Aorta (tissue), 5 donors: ENCODE data around the gene ACSS1. TPM values are rescaled to one million over a fixed set of nuclear protein-coding genes. Genes with fewer than 3 reads are reported as not detected.
A peak's percentile ranks its signal among the peaks of the same experiment; 100 is the strongest.

Experiments used
- ATAC-seq: fragments of 200-7000 bp; cut with Tn5 transposase; one replicate; pipeline ENCODE4 v1.9.1; 2022; ENCODE audit warnings: moderate library complexity; ENCODE audit not compliant: low FRiP score
- DNase-seq, 2 donors: peaks; one replicate each; pipeline ENCODE4 v3.0.0-alpha.2; 2020
- H3K27ac ChIP-seq, 2 donors: one replicate each; pipeline ENCODE4 v1.5.1; 2013; ENCODE audit warnings: low read length in 2 of 2, mild to moderate bottlenecking in 2 of 2, moderate library complexity in 2 of 2, control low read depth in 1 of 2, inconsistent platforms in 1 of 2, low read depth in 1 of 2
- H3K27me3 ChIP-seq, 2 donors: one replicate each; pipeline ENCODE4 v1.6.1; 2013; ENCODE audit warnings: control low read depth in 1 of 2, low read length in 1 of 2, mild to moderate bottlenecking in 1 of 2, moderate library complexity in 1 of 2; ENCODE audit not compliant: insufficient read depth in 2 of 2, control insufficient read depth in 1 of 2
- H3K36me3 ChIP-seq, 2 donors: one replicate each; pipeline ENCODE4 v1.6.1; 2013; ENCODE audit warnings: control low read depth in 1 of 2, low read length in 1 of 2, mild to moderate bottlenecking in 1 of 2; ENCODE audit not compliant: insufficient read depth in 2 of 2, control insufficient read depth in 1 of 2
- H3K4me1 ChIP-seq, 2 donors: one replicate each; pipeline ENCODE4 v1.6.1; 2013; ENCODE audit warnings: low read length in 2 of 2, control low read depth in 1 of 2, mild to moderate bottlenecking in 1 of 2, moderate library complexity in 1 of 2; ENCODE audit not compliant: insufficient read depth in 2 of 2, control insufficient read depth in 1 of 2
- H3K4me3 ChIP-seq, 2 donors: one replicate each; pipeline ENCODE4 v1.5.1; 2013; ENCODE audit warnings: low read length in 2 of 2, control low read depth in 1 of 2, mild to moderate bottlenecking in 1 of 2
- H3K9me3 ChIP-seq: one replicate; pipeline ENCODE4 v1.6.1; 2013; ENCODE audit warnings: mild to moderate bottlenecking, low read length; ENCODE audit not compliant: control insufficient read depth
- WGBS, 2 donors: extraction: QIAGEN DNeasy Blood & Tissue Kit; methylation state at CpG; one replicate each; pipeline ENCODE4 v1.1.7; 2013; 5-methylcytosine and 5-hydroxymethylcytosine counted together
- intact Hi-C, 2 donors: fragments of 100-400 bp; cut with DNase I; formaldehyde crosslinking; loops; one replicate each; pipeline versions ENCODE4 v1.14.2 to v1.15.0; 2022
- polyA plus RNA-seq, 2 donors: library from polyadenylated mRNA; stranded (reverse); fragments of 200-250 nt; gene quantifications; one replicate each; pipeline ENCODE4 v1.2.3, GENCODE V29; 2013
- total RNA-seq, 2 donors: library from RNA; stranded (reverse); fragmentation: NEBNext Ultra II Directional; extraction: Animal tissue kit (Norgen Biotek cat#: 25700); gene quantifications; one replicate each; pipeline ENCODE4 v1.2.1, GENCODE V29; 2021
- donor health status: healthy with polysubstance abuse.
- donor health status: Bipolar disorder and iron deficiency.
- donor health status: DM: no; HTN: no; CAD: no.
- donor health status: DM: no; HTN: no; CAD: no.
- donor health status: DM: yes; HTN: yes; CAD: no.

The ACSS1 gene
- total and polyA plus RNA-seq, 4 donors = 7.6 to 23.4 (median 18.3) TPM

DNA sequence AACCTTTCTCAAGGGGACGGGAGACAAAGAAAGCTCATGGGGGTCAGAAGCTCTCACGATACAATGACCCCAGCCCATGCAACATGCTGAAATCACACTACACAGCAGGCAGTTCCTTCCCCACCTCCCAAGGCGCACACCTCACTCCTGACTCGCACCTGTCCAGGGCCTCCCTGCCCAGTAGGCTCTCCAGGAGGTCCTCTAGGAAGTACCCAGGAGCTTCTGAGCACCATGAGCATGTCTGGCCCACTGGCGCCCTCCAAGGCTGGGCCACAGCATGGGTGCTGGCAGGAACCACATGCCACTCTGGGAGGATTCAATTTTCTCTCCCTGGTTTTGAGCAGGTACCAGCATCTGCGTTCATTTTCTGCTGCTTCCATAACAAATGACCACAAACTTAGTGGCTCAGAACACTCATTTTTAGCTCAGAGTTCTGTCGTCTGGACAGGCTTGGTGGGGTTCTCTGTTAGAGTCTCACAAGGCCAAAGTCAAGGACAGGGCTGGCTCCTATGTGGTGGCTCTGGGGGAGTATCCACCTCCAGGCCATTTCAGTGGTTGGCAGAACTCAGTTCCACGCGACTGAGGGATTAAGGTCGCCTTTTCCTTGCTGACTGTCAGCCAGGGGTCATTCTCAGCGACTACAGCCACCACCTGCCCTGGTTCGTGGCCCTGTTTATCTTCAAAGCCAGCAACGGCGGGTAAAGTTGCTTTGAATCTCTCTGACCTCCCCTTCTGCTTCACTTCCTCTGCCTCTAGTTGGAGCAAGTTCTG, 32.7 kb downstream of the ACSS1 start:
- peak; percentile 37 to 38 for DNase-seq
- H3K36me3 ChIP-seq = peaks cover 0 to 2% of the 10 kb centered on the region in 2 donors
- no peak overlapping the region for H3K4me3 ChIP-seq
- intact Hi-C loops = no loop called here
- 90 to 91% methylated on average over 14 of the region's 14 CpGs for WGBS, 2 donors
- no peaks in the 10 kb centered on the region for H3K27me3 ChIP-seq
- no peak overlapping the region for H3K27ac ChIP-seq
- H3K9me3 ChIP-seq = no peaks in the 10 kb centered on the region
- ATAC-seq = no peak
- no peaks in the 10 kb centered on the region for H3K4me1 ChIP-seq

GRCh38 chr20:25024171-25024570, 33.8 kb downstream of the ACSS1 start:
- ATAC-seq (no peak), DNase-seq (peak; percentile 26 to 57)
- H3K4me1 ChIP-seq = no peaks in the 10 kb centered on the region
- no peaks in the 10 kb centered on the region for H3K9me3 ChIP-seq
- 97 to 100% methylated on average over 4 of the region's 4 CpGs for WGBS, 2 donors
- peaks cover 0 to 2% of the 10 kb centered on the region in 2 donors for H3K36me3 ChIP-seq
- no peaks in the 10 kb centered on the region for H3K27me3 ChIP-seq
- H3K4me3 ChIP-seq = no peak overlapping the region
- intact Hi-C loops = no loop called here
- no peak overlapping the region for H3K27ac ChIP-seq

DNA sequence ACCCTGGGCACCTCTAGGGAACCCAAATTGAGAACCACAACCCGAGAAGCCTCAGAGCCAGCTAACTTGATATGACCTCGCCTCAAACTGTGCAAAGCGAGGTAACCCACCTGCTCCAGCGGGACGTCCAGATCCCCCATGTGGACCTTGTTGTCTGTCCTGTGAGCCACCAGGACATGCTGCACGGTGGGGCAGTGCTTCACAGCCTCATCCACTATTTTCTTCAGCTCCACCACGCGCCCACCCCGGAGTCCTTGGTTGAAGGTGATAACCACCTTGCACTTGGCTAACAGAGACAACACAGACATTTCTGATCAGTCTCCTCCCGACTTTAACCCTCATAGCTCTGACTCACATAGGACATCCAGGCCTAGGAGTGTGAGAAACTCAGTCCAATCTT, 34.6 kb downstream of the ACSS1 start:
- H3K4me1 ChIP-seq = no peaks in the 10 kb centered on the region
- H3K27me3 ChIP-seq = no peaks in the 10 kb centered on the region
- peaks cover 0 to 4% of the 10 kb centered on the region in 2 donors for H3K36me3 ChIP-seq
- no peaks in the 10 kb centered on the region for H3K9me3 ChIP-seq
- no peak for ATAC-seq
- H3K27ac ChIP-seq = no peak overlapping the region
- no peak overlapping the region for H3K4me3 ChIP-seq
- peak in 1 of 2 donors; percentile 48 for DNase-seq
- WGBS, 2 donors = 84 to 85% methylated on average over 10 of the region's 10 CpGs
- intact Hi-C loops = no loop called here

- no peaks in the 10 kb centered on the region for H3K4me1 ChIP-seq
- peaks cover 0 to 4% of the 10 kb centered on the region in 2 donors for H3K36me3 ChIP-seq
- no peak overlapping the region for H3K4me3 ChIP-seq
- DNase-seq (peak; percentile 44 to 66), ATAC-seq (peak; percentile 10)
- 75 to 79% methylated on average over 11 of the region's 11 CpGs for WGBS, 2 donors
- intact Hi-C loops = no loop called here
- no peaks in the 10 kb centered on the region for H3K9me3 ChIP-seq
- H3K27me3 ChIP-seq = no peaks in the 10 kb centered on the region
- no peak overlapping the region for H3K27ac ChIP-seq
Observed at GRCh38 chr20:25022680-25023079, 35.3 kb downstream of the ACSS1 start.

- Histone ChIP-seq H3K4me3 (no peak overlapping the region), H3K27me3 (no peaks in the 10 kb centered on the region), H3K27ac (no peak overlapping the region), H3K4me1 (no peaks in the 10 kb centered on the region), H3K9me3 (no peaks in the 10 kb centered on the region), H3K36me3 (peaks cover 0 to 4% of the 10 kb centered on the region in 2 donors)
- WGBS, 2 donors = 90 to 92% methylated on average over 6 of the region's 6 CpGs
- ATAC-seq (no peak), DNase-seq (peak in 1 of 2 donors; percentile 33)
- intact Hi-C loops = no loop called here
Observed at GRCh38 chr20:25021336-25021735, 36.6 kb downstream of the ACSS1 start.

DNA sequence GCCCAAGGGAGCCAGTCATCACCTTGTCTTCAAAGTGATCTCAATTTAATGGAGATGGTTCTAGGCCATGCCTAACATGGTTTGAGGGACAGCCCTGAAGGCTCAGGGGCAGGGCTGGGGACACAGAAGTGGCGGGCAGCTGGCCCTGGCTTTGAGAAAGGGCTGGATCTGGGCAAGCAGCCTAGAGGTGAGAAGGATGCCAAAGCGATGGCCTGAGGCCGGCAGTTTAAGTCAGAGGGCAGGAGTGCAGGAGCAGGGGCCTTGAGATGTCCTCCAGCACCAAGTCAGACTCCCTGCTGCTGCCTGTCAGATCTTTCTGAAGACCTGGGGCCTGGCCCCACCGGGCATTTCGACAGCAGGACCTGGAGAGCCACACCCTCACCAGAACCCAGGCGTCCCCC, 37.0 kb downstream of the ACSS1 start:
- 46 to 49% methylated on average over 6 of the region's 6 CpGs for WGBS, 2 donors
- Histone ChIP-seq H3K36me3 (peaks cover 0 to 4% of the 10 kb centered on the region in 2 donors), H3K27me3 (no peaks in the 10 kb centered on the region), H3K4me1 (no peaks in the 10 kb centered on the region), H3K27ac (no peak overlapping the region), H3K9me3 (no peaks in the 10 kb centered on the region), H3K4me3 (no peak overlapping the region)
- intact Hi-C loops = no loop called here
- ATAC-seq (no peak), DNase-seq (peak; percentile 32 to 64)

DNA sequence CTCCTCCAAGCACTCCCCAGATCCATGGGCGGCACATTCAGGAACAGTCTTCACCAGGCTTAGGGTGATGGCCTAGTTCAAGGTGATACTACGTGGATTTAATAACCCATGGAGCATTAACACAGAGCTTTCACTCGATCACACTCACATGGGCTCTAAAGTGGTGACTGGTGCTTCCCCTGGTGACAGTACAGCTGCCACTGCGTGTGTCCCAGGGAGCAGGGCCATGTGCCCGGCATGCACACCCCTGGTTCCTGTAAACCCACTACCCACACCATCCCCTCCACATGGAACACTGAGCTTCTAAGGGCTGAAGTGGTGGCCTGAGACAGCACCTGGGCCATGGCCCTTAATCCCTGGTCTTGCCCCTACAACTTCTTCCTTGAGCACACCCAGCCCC, 37.6 kb downstream of the ACSS1 start:
- intact Hi-C loops = no loop called here
- no peaks in the 10 kb centered on the region for H3K4me1 ChIP-seq
- H3K27me3 ChIP-seq = no peaks in the 10 kb centered on the region
- ATAC-seq (no peak), DNase-seq (no peak)
- peaks cover 0 to 4% of the 10 kb centered on the region in 2 donors for H3K36me3 ChIP-seq
- WGBS, 2 donors = 95 to 99% methylated on average over 5 of the region's 5 CpGs
- no peak overlapping the region for H3K27ac ChIP-seq
- no peak overlapping the region for H3K4me3 ChIP-seq
- no peaks in the 10 kb centered on the region for H3K9me3 ChIP-seq

DNA sequence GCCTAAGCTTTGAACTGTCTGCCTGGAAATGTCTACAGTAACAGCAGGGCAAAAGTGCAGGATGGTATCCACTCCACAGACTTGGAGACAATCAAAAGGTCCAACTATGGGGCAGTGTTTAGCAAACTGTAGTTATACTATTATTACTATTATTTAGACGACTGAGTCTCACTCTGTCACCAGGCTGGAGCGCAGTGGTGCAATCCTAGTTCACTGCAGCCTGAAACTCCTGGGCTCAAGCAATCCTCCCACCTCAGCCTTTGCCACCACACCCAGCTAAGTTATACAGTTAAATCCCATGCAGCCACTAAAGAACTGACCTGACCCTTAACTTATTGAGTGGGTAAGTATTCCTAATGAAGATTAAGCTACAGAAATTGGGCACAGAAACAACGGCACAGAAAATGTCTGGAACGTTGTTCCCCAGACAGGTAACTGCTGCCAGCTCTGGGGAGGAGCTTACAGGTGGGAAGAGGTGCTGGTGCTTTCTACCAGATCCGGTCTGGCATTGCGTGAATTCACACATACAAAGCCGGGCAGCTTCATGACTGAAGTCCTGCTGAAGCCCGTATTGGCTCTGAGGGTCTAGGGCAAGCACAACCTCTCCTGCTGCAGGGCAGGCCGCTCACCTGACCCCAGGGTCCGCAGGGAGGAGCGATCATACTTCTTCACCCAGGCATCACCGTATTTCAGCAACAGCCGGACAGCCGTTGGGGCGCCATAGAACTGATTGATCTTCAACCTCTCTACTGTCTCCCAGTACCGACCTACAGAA, 38.4 kb downstream of the ACSS1 start:
- DNase-seq (peak; percentile 30 to 45), ATAC-seq (no peak)
- no peak overlapping the region for H3K27ac ChIP-seq
- H3K36me3 ChIP-seq = peaks cover 0 to 4% of the 10 kb centered on the region in 2 donors
- no peaks in the 10 kb centered on the region for H3K9me3 ChIP-seq
- H3K4me1 ChIP-seq = no peaks in the 10 kb centered on the region
- intact Hi-C loops = no loop called here
- H3K4me3 ChIP-seq = no peak overlapping the region
- WGBS, 2 donors = 88 to 90% methylated on average over 16 of the region's 16 CpGs
- H3K27me3 ChIP-seq = no peaks in the 10 kb centered on the region
